ENCODE data around the gene ZBP1.

GRCh38 chr20:57657535-57658446 is 37.6 kb upstream of the ZBP1 start:
- no peak for TF ChIP-seq POLR2A (IDR thresholded peaks at IDR 0.05; ENCODE audit: borderline replicate concordance, extremely low read depth, insufficient read depth, insufficient read length)
- TF ChIP-seq EZH2 (IDR thresholded peaks at IDR 0.05) = no peak
- TF ChIP-seq ZFX (IDR thresholded peaks at IDR 0.05) = no peak
- no peak for TF ChIP-seq POLR2AphosphoS5 (IDR thresholded peaks at IDR 0.05; ENCODE audit: low read depth, low read length)
- no peak for TF ChIP-seq REST (IDR thresholded peaks at IDR 0.05; ENCODE audit: low read depth)
- TF ChIP-seq CTCF (IDR thresholded peaks at IDR 0.05 in 2 of 3, conservative IDR thresholded peaks at IDR 0.05 in 1 of 3; ENCODE audit: borderline replicate concordance in 1 of 3, insufficient read depth in 1 of 3, low read depth in 2 of 3, low read length in 2 of 3) = no peak
- TF ChIP-seq ZBTB33 (IDR thresholded peaks at IDR 0.05; ENCODE audit: extremely low read depth, insufficient replicate concordance, low read length) = no peak
- no peak for TF ChIP-seq YY1 (IDR thresholded peaks at IDR 0.05; ENCODE audit: extremely low read depth, insufficient replicate concordance, low read depth, low read length)
- no peak for TF ChIP-seq JUND (IDR thresholded peaks at IDR 0.05)
- TF ChIP-seq EZH2phosphoT487 (IDR thresholded peaks at IDR 0.05; ENCODE audit: borderline replicate concordance) = no peak
- no peak for TF ChIP-seq SRF (IDR thresholded peaks at IDR 0.05; ENCODE audit: low read depth)

Measured in HCT116 (cell line).